CD1c-positive myeloid dendritic cell (primary cell): Measurements from ENCODE around the gene CADPS.
"Not testable (repeated sequence)": the region's sequence is repeated elsewhere in the genome, so short reads cannot be mapped to it uniquely, and the experiment has no call there.

ENCODE experiments used
- DNase-seq: peaks from one replicate; pipeline ENCODE4 v3.0.0-alpha.2; 2016; ENCODE audit errors: extremely low spot score

The CADPS gene

GRCh38 chr3:62601238-62602070 is 273.8 kb downstream of the CADPS start:
- no peak for DNase-seq

GRCh38 chr3:62600033-62600432 is 275.2 kb downstream of the CADPS start:
- DNase-seq = no peak

GRCh38 chr3:62597491-62597890 is 277.7 kb downstream of the CADPS start:
- no peak for DNase-seq

DNA sequence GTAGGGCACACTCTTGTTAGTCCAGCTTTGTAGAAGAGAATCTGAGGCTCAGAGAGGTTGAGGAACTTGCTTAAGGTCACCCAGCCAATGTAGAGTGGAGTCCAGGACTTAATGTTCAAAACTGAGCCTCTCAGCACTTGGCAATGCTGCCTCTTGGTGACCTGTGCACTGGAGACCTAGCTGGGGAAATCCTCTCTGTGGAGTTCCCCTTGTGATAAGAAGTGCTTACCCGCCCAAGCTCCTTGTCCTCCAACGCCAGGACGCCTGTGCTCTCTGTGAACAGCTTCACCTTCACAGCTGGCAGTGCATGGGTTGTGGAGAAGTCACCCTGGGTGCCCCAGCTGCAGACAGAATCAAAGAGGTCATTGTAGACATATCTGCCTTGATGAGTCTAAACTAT is 282.8 kb downstream of the CADPS start:
- DNase-seq = no peak

DNA sequence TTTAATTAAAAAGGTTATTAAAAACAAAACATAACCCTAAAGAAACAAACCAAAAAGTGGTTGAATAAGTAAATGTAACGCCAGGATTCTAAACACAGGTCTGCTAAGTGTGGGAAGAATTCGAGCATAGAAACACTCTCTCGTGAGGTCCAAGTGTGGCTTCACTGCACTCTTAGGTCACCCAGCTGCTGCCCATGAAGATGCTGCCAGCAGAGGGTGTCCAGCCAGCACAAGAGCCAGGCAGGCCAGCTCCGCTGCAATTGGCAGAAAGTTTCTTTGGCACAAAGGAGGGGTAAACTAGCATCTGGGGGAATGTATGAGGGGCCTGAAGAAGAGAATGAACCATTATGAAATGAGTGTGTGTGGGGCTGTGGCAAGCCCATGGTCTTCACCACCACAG is 286.1 kb downstream of the CADPS start:
- no peak for DNase-seq

GRCh38 chr3:62587579-62588031 is 287.6 kb downstream of the CADPS start:
- no peak for DNase-seq

DNA sequence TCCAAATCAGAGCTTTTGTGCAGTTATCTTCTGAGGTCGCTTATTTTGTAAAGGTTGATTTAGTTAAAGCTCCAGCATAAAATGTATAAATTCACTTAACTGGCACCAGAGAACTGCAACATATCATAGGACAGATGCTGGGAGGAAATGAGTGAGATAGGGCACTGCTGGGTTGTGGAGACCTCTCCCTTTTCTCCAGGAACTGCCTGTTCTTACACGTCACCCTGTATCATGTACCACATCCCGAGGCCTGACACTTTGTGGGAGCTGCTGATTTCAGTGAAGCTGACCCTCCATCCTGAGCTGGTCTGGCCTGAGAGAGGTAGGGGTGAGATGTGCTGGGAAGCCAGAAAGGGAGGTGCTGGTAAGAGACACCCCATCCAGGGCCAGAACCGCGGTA is 288.0 kb downstream of the CADPS start:
- DNase-seq = no peak

DNA sequence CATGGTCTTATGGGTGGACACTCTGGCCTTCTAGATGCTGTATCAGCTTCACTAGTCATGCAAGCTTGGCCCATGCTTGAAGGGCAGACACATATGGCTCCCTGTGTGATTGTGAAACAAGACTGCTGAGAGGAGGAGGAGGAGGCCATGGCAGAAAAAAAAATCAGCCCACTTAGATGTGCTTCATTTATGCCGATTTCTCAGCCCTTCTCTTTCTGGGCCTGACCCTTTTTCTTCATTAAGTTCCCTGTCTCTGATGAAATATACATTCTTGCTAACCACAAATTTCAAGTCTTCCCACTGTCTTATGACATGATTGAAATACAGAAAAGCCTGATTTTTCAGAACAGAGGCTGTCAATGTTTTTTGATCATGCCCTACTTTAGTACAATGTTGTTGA is 288.9 kb downstream of the CADPS start:
- no peak for DNase-seq

- DNase-seq = no peak
These were observed 289.4 kb downstream of the CADPS start for GRCh38 chr3:62585861-62586260.

DNA sequence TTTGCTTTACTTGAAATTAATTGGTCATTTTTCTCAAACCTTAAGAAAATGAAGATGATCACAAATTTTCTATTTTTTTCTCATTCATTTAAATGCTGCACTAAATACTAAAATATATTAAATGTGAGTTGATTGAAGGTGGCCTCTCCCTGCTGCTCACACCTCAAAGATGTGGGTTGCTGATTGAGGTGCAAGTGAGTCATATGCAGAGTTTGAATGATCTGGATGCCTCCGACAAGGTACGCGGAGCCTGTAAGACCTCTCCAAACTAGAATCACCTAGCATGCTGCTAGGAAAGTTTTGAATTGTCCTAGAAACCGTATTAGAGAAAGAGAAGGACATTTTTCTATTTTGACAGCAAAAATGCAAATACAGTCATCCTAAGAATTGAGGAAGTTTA is 290.6 kb downstream of the CADPS start:
- DNase-seq = no peak

DNA sequence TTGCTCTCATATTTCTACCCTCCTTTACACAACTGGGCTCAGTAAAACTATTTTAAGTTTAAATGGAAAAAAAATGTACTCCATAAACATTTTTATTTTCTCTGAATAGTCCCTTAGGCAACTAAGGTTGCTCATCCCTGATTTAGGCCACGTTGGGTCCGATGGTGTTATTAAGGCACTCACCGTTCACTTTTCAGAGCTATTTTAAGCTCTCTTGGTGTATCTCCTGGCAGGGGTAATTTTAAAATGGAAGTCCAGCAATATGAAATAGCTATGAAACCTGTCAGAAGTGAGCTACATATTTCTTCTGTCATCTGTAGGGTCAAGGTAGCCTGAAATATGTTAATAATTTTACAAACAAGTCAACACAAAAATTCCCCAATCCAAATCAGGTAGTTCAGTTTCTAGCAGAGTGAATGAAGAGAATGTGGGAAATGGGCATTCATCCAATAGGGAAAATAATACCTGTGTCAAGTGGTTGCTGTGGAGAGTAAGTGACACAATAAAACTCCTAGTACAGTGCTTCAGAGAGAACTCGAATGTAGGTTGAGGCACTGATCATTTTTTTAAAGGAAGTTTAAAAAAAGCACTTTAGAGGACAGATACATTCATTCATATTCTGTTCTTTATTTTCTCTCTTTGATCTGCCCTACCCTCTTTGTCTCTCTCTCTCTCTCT is 292.6 kb downstream of the CADPS start:
- no peak for DNase-seq

DNA sequence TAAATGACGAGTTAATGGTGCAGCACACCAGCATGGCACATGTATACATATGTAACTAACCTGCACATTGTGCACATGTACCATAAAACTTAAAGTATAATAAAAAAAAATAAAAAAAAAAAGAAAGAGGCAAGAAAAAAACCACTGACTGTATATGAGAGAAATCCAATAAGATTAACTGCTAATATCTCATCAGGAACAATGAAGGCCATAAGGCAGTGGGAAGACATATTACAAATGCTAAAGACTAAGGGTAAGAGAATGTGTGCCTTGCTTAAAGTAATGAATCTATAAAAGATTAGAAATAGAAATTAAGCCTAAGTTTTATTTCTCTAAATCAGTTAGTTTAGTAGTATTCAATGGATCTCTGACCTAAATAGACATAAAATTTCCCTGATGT is 294.7 kb downstream of the CADPS start:
- not testable (repeated sequence) for DNase-seq

DNA sequence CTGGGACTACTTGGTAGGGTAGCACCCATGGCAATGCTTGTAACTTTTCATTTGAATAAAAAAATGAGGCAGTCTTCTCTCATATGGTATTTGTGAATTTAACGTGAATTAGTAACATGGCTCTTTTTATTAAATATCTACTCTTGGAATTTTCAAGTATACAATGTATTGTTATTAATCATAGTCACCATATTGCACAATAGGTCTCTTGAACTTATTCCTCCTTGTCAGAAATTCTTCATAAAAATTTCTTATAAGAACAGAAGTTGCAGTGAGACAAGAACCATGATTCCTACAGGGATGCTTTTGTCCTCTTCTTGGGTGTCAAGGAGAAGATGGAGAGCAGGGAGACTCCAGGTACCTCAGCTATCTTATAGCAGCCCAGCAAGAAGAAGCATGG is 298.1 kb downstream of the CADPS start:
- no peak for DNase-seq

GRCh38 chr3:62574266-62574898 is 300.8 kb downstream of the CADPS start:
- DNase-seq = no peak

- DNase-seq = no peak
These were observed 303.3 kb downstream of the CADPS start for GRCh38 chr3:62571916-62572315.

- DNase-seq = no peak
These were observed 304.3 kb downstream of the CADPS start for GRCh38 chr3:62570888-62571287.

DNA sequence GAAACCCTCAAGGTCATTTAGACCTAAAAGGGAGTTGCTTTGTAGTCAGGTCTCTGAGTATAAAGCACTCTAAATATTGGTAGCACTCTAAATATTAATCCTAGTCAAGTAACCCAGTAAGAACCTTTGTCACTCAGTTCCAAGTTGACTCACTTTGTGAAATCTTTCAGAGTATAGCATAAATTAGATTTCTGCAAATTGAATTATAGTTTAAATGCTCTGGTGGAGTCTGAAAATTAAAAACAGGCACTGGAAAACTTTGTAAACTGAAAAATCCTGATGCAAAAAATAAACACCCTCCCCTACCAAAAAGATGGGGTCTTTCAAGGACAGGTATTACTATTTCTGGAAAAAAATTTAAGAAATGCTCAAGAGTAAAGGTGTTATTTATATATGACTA is 305.6 kb downstream of the CADPS start:
- DNase-seq = no peak

DNA sequence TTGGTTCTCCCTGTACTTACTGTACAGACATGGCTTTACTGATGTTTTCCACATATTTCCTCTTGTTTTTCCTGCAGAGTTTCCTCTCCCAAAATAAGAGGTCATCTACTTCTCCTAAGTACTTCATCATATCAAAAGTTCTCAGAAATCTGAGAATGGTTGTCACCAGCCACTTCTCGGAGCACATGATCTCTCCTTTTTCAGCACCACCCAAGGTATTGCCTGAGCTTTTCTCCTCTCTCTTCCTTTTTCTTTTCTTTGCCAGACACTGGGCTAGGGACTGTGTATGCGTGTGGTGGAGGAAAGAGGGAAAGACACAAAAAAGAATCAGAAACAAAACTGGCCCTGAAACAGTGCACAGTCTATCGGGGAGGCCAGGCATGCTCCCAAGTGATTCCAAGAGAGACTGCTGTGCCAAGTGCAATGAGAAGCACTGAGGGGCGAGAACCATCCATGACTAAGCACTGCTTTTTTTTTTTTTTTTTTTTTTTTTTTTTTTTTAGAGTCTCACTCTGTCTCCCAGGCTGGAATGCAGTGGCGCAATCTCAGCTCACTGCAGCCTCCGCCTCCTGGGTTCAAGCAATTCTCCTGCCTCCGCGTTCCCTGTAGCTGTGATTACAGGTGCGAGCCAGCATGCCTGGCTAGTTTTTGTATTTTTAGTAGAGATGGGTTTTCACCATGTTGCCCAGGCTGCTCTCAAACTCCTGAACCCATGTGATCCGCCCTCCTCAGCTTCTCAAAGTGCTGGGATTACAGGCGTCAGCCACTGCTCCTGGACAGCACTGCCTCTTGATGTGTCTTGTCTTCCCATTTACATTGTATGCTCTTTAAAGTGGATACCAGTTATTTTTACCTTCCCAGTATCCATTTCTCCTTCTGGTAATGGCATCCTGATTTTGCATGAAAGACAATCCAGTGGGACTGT is 307.9 kb downstream of the CADPS start:
- no peak for DNase-seq

DNA sequence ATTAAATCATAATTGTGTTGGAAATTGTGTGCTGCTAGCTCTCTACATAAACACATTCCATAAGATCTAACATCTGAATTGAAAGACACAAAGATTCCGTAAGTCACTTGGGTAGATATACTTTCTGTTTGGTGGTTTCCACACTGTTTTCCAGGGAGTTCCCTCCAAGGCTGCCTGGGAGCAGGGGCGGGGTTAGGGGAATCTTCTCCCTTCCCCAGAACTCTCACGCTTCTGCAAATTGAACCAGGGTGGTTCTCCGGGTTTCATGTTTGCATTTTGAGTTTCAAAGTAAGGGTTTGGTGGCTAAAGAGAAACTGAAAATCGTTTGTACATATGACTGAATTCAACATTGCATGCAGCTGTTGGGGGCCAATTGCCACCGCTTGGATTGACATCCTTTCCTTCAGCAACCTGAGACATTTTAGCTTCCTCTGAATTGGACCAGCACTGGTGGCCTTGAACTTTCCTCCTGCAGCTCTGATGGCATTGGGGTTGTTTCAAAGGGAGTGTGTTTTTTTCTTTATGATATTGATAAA is 309.1 kb downstream of the CADPS start:
- no peak for DNase-seq

DNA sequence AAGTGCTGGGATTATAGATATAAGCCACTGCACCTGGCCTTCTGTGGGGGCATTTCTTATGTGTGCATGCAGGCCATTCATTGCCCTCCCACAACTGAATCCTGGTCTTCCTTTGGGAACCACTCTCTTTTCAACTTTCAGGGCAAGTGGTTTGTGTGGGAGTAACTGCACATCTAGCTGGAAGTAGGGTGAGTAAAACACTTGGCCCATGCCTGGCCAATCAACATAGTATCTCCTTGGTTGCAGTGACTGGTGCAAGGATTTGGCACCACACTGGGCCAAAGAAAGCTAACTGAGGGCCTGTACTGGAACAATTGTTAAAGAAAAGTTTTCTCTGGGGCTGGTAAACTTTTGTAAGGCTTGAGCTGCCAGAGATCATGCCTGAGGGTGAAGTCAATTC is 312.6 kb downstream of the CADPS start:
- no peak for DNase-seq

DNA sequence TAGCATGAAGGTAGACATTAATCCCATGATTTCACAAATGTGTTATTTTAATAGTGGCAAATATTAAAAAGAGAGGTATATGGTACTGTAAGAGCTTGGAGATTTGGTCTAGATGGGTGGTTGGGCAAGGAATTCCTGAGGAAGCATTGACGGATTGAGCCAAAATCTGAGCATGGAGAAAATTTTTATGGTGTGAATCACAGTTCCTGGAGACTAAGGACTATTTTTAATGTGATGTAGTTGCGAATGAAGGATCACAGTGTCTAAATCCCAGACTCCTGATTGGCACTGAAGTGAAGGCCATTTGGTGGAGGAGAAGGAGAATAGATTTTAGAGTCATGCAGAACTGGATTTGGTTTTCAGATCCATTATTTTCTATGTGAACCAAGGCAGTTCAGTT is 313.2 kb downstream of the CADPS start:
- no peak for DNase-seq
